Esophagus muscularis mucosa (tissue), 4 donors: ENCODE data around the gene ANKRD6.

Experiments
- EP300 ChIP-seq: sonication (generic); formaldehyde crosslinking; IDR thresholded peaks from one replicate; pipeline ENCODE4 v1.6.1; 2017; ENCODE audit warnings: antibody characterized with exemption
- POLR2A ChIP-seq: fragments of 450-650 bp; IDR thresholded peaks from one replicate; pipeline ENCODE4 v1.6.1; 2017; ENCODE audit warnings: antibody characterized with exemption, moderate library complexity, mild to moderate bottlenecking, low read depth
- TF ChIP-seq, protein P1 (sequence below), 3 experiments: fragments of 200-600 bp in 2 of 3; fragments of 450-650 bp in 1 of 3; sonication (generic) in 2 of 3; IDR thresholded peaks; one replicate each; pipeline ENCODE4 v1.5.1; 2017 to 2019; ENCODE audit warnings: antibody characterized with exemption in 3 of 3, mild to moderate bottlenecking in 2 of 3, moderate library complexity in 1 of 3

DNA sequence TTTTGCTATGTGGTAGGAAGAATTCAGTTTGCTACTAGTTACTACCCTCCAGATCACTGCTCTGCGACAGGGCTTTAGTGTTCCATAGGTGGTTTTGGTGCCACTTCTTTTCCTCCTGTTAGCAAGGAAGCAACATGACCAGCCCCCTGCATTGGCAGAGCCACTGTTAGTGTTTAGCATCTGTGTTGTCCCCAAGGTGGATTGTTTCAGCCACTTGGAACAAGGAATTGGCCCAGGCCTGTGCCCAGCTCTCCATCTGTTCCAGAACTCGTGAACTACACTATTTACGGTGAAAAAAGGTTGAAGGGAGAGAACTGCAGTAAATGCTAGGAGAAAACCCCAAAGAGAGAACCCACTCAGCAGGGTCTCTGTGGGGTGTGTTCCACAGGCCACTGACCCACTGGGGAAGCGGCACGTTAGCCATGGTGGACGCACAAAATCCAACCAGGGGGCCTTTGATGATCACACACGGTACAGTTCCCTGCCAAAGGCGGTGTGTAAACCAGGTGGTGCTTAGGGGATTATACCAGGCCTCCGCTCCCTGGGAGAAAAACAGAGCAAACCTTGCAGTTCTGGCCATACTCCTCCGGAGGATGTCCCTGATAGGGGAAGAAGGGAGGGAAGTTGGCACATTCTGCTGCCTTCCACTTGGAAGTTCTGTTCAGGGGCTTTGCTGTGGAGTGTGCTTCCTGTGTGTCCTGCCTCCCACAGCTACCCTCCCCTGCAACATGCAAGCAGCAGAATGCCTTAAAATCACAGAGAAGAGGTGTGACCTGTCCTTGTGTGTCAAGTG lies 133.3 kb downstream of the ANKRD6 start:
- TF ChIP-seq POLR2A (no peak), EP300 (no peak)
- TF ChIP-seq, protein P1, sequence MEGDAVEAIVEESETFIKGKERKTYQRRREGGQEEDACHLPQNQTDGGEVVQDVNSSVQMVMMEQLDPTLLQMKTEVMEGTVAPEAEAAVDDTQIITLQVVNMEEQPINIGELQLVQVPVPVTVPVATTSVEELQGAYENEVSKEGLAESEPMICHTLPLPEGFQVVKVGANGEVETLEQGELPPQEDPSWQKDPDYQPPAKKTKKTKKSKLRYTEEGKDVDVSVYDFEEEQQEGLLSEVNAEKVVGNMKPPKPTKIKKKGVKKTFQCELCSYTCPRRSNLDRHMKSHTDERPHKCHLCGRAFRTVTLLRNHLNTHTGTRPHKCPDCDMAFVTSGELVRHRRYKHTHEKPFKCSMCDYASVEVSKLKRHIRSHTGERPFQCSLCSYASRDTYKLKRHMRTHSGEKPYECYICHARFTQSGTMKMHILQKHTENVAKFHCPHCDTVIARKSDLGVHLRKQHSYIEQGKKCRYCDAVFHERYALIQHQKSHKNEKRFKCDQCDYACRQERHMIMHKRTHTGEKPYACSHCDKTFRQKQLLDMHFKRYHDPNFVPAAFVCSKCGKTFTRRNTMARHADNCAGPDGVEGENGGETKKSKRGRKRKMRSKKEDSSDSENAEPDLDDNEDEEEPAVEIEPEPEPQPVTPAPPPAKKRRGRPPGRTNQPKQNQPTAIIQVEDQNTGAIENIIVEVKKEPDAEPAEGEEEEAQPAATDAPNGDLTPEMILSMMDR (IDR thresholded peaks at IDR 0.05): no peak
